ENCODE results near the gene SARNP.

GRCh38 chr12:55718015-55718414, 99.5 kb downstream of the SARNP start:
- no peak for TF ChIP-seq CTCF (conservative IDR thresholded peaks at IDR 0.05; ENCODE audit: low read length)
- TF ChIP-seq EZH2phosphoT487 (IDR thresholded peaks at IDR 0.05; ENCODE audit: borderline replicate concordance, low read depth, low read length), result no peak
